MG63 (cell line): ENCODE results near the gene CHI3L1. TPM values are rescaled to one million over a fixed set of nuclear protein-coding genes. Genes with fewer than 3 reads are reported as not detected.

Source experiments
- DNase-seq: peaks from one replicate; pipeline ENCODE4 v3.0.0-alpha.2; 2020
- H3K27me3 ChIP-seq: fragments of 250-450 bp; sonication (Bioruptor Pico); 2 replicates; pipeline ENCODE4 v1.5.1; 2020; ENCODE audit warnings: mild to moderate bottlenecking, moderate library complexity
- H3K36me3 ChIP-seq: fragments of 250-450 bp; sonication (Bioruptor Pico); 2 replicates; pipeline ENCODE4 v1.5.1; 2020; ENCODE audit warnings: mild to moderate bottlenecking, moderate library complexity
- H3K4me3 ChIP-seq: fragments of 250-450 bp; sonication (Bioruptor Pico); 2 replicates; pipeline ENCODE4 v1.5.1; 2020; ENCODE audit warnings: mild to moderate bottlenecking, moderate library complexity
- H3K9me3 ChIP-seq: fragments of 250-450 bp; sonication (Bioruptor Pico); 2 replicates; pipeline ENCODE4 v1.5.1; 2020; ENCODE audit warnings: mild to moderate bottlenecking, moderate library complexity
- total RNA-seq: library from RNA; depleted of rRNA; stranded (reverse); fragments of >200 nt; shearing (Covaris generic); gene quantifications from 2 replicates; pipeline ENCODE4 v1.2.3, GENCODE V29; 2014; ENCODE audit warnings: low replicate concordance

Gene CHI3L1
- total RNA-seq, 1 experiment from 2014 or later, result 3.5 TPM

DNA sequence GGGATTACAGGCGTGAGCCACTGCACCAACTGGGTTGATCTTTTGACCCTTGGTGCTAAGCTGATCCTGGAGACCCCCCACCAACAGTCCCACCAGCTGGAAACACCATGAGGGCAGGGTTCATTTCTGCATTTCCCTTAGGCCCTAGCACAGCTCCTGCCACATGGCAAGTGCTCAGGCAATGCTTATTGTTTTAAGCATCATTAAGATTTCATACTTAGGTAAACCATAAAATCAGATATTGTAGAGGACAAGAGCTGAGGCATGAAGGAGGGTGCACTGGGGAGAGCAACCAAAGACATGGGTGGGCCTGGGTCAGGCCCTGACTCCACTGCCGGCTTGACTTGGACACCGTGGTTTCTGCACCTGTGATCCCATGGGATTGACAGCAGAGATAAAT lies 25.3 kb upstream of the CHI3L1 start:
- Histone ChIP-seq H3K9me3 (no peaks in the 10 kb centered on the region), H3K27me3 (no peaks in the 10 kb centered on the region), H3K36me3 (no peaks in the 10 kb centered on the region), H3K4me3 (no peak overlapping the region)
- DNase-seq, result no peak

DNA sequence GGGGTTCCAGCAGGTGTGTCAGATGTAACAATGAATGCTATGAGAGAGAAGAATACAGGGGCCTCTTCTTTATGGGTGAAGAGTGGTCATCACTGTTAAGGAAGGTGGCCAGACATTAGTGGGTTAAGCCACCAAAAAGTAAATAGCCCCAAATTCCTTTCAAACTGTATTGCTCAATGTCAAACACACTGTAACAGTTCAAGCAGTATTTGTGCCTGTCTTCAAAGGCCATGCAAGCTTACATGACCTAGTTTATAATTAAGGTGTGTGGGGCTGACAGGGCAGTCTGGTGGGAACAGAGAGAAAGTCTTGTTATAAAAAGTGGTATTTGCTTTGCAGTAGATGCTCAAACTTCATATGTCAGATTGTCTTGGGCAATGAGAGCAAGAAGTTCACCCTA lies 24.5 kb upstream of the CHI3L1 start:
- no peak for DNase-seq
- Histone ChIP-seq H3K9me3 (no peaks in the 10 kb centered on the region), H3K36me3 (no peaks in the 10 kb centered on the region)

DNA sequence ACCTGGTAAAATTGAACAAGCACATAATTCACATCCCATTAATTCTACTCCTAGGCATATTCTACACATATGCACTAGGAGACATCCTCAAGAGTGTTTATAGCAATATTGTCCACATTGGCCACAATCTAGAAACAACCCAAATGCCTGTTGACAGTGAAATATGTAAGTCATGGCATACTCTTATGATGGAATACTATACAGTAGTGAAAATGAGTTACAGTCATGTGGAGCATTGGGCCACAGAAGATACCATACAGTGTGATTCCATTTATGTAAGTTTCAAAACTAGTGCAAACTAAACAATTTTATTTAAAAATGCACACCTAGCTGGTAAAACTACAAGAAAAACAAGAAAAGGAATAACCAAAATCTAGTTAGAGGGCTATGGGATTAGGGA lies 23.8 kb upstream of the CHI3L1 start:
- Histone ChIP-seq H3K36me3 (no peaks in the 10 kb centered on the region), H3K4me3 (no peak overlapping the region), H3K9me3 (no peaks in the 10 kb centered on the region), H3K27me3 (no peaks in the 10 kb centered on the region)
- no peak for DNase-seq

More for the DNA sequence above, 24.5 kb upstream of the CHI3L1 start:
- Histone ChIP-seq H3K27me3 (no peaks in the 10 kb centered on the region), H3K4me3 (no peak overlapping the region)

DNA sequence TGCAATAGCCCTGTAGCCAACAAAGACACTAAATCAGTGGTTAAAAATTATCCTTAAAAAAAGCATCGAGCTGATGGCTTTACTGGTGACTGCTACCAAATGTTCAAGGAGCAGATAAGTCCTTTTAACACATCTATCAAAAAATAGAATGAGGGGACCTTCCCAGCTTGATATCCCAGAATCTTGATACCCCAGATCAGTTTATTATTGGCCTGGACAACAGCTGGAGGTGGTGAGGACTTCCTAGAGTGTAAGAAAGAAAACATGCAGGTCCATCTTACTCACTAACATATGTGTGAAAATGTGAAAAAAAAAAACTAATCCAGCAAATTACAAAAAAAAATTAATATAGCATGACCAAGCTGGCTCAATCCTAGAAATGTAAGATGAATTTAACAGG lies 21.7 kb upstream of the CHI3L1 start:
- Histone ChIP-seq H3K27me3 (no peaks in the 10 kb centered on the region), H3K36me3 (no peaks in the 10 kb centered on the region), H3K4me3 (no peak overlapping the region), H3K9me3 (no peaks in the 10 kb centered on the region)
- DNase-seq, result no peak

DNA sequence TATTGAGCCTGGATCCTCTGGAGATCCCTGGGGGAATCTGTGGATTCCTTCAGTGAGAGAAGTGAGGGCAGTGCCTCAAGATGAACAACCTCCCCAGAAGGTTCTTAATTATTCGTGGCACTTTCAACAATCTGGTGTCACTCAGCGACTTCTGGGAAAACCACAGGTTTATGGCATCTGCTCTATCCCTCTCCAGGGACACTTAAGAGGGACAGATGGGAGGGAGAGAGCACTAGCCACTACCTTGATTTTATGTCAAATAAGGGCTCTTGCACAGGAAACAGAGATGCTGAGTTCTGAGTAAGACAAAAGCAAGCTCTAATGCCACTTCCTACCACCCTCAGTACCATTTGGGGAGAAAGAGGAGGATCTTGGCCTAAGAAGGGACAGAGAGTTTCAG lies 21.2 kb upstream of the CHI3L1 start:
- no peaks in the 10 kb centered on the region for H3K9me3 ChIP-seq
- no peaks in the 10 kb centered on the region for H3K36me3 ChIP-seq
- H3K4me3 ChIP-seq, result no peak overlapping the region
- H3K27me3 ChIP-seq, result no peaks in the 10 kb centered on the region
- no peak for DNase-seq

DNA sequence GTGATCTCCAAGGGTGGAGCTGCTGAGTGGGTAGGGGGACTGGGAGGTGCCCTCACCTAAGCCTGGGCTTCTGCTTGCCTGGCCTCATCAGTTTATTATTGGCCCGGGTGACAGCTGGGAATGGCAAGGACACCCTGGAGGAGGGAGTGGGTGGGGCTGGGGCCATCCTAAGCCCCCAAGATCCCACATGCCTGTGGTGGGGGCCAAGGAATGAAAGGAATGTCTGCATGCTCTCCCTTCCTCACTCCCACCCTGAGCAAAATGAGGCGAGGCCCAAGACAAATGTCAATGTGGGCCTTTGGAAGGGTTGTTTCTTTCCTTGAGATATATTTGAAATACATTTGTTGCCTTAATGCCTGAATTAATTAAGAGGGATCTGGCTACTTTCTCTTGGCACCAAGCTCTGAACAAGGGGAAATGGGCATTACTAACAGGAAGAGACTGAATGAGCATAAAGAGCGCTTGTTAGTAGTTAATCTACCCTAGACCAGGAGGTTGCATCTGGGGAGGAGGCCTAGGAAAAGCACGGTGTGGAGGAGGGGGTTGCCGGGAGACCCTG lies 19.7 kb upstream of the CHI3L1 start:
- no peak for DNase-seq
- H3K4me3 ChIP-seq, result no peak overlapping the region
- H3K9me3 ChIP-seq, result no peaks in the 10 kb centered on the region
- no peaks in the 10 kb centered on the region for H3K27me3 ChIP-seq
- no peaks in the 10 kb centered on the region for H3K36me3 ChIP-seq

DNA sequence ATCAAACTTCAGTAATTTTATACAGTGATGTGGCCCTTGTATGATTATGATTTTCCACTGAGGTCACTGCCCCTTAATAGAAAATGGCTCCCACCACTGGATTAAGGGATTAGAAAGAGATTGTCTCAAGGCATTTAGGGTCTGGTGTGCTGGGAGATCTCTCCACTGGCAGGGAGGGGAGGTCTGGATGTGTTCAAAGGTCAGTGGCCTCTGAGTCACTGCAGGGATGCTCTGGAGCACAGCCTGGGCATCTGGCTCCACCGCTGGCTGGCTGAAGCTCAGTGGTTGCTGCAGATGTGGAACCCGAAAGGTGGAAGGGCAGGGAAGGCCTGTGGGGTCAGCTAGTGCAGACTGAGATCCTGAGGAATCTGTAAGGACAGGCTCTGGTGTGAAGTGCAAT lies 18.3 kb upstream of the CHI3L1 start:
- no peak overlapping the region for H3K4me3 ChIP-seq
- H3K27me3 ChIP-seq, result no peaks in the 10 kb centered on the region
- H3K36me3 ChIP-seq, result no peaks in the 10 kb centered on the region
- DNase-seq, result peak; percentile 82
- H3K9me3 ChIP-seq, result no peaks in the 10 kb centered on the region

DNA sequence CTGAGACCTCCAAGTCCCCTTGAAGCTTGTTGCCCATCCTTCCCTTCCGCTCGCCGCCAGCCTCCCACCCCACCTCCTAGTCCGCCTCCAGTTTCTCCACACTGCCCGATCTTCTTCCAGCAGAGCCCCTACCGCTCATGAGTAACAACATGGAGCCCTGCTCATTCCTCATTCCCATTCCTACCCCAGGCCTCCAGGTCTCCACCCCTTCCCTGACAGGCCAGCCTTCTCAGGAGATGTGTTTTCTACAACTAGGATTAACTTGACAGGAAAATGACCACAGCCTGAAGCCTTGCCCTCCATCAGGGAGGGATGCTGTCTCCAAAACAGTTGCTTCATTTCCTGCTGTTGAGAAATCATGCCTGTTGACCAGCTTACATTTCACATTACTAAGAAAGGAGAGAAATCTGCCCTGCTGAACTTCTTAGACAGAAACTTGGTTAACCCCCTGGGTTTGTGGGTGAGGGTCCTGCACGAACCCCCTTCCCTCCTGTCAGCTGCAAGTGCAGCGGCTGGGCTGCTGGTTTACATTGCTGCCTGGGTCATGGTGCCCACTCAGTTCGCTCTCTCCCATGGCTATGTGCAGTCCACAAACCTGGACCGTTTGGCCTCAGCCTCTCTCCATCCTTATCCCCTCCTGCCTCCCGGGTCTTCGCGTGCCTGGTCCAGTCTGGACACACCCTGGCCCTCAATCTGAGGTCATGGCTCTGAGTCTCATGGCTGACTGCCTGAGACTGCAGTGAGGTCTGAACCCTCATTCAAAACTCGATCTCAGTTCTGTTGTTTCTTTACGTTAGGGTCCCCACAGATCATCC lies 16.1 kb upstream of the CHI3L1 start:
- no peaks in the 10 kb centered on the region for H3K36me3 ChIP-seq
- H3K4me3 ChIP-seq, result no peak overlapping the region
- no peaks in the 10 kb centered on the region for H3K9me3 ChIP-seq
- H3K27me3 ChIP-seq, result no peaks in the 10 kb centered on the region
- peak; percentile 89 for DNase-seq

DNA sequence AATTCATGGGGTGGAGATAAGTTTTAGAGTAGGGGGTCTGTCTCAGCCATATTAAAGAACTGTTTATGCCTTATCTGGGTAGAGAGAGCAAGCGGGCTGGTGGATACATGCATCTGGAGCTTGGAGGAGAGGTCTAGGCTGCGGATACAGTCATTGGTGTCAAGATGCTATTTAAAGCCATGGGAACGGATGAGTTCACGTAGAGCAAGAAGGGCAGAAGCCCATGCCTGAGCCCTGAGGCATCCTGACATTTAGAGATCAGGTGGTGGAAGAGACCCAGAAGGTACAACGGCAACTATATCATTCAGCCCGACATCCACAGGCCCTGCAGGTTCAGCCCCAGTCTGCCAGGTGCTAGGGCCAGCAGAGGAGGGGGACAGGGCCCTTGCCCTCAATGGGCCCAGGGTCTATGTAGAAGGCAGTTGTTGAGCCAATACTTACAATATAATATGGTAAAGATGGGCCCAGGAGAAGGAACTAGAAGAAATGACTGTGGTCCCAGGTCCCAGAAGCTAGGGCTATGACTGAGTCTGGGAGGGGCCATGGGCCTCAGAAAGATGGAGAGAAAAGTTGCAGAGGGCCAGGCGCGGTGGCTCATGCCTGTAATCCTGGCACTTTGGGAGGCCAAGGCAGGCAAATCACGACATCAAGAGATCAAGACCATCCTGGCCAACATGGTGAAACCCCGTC lies 15.2 kb upstream of the CHI3L1 start:
- DNase-seq, result no peak
- Histone ChIP-seq H3K36me3 (no peaks in the 10 kb centered on the region), H3K4me3 (no peak overlapping the region), H3K9me3 (no peaks in the 10 kb centered on the region), H3K27me3 (no peaks in the 10 kb centered on the region)

DNA sequence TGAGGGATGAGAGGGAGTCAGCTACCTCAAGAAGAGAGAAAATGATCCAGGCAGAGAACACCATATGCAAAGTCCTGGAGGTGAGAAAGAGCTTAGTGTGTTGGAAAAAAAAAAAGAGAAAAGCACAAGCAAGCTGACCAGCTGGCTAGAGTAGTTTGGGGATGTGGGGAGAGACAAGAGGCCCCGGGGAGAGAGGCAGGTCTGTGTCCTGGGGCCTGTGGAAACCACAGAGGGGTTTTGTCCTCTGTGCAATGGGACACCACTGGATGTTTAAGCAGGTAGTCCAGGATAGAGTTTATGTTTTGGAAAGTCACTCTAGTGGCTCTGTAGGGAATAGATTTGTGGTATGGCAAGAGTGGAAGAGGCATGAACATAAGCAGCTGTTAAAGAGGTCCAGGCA lies 14.4 kb upstream of the CHI3L1 start:
- Histone ChIP-seq H3K9me3 (no peaks in the 10 kb centered on the region), H3K36me3 (no peaks in the 10 kb centered on the region), H3K4me3 (no peak overlapping the region), H3K27me3 (no peaks in the 10 kb centered on the region)
- no peak for DNase-seq

DNA sequence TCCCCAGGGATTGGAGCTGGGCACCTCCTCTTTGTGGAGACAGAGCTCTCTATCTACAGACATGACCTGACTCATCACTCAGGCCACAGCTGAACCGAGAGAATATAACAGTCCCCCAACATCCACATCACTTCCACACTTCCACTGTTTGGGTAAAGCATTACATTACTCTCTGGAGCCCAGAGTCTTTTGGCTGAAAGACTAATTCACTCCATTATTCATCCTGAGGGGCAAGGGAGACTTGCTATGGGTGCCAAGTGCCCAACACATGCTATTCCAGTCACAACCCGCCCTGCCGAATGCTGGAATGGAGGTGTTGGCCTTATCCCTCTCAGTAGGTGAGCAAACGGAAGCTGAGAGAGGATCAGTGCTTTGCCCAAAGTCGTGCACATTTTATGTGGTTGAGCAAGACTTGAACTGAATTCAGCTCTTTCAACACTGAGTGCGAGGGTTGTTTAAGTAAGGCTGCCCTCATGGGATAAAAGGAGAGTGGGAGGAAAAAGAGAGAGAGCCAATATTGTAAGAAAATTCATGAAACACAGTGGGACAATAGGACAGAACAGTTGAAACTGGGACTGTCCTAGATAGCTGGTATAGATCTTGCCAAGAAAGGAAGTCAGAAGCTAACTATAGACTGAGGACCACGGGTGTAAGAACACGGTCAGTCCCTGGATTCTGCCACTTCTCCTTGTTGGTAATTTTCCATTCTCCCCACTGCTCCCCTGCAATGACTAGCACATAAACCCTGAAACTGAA lies 13.5 kb upstream of the CHI3L1 start:
- no peaks in the 10 kb centered on the region for H3K36me3 ChIP-seq
- no peaks in the 10 kb centered on the region for H3K27me3 ChIP-seq
- no peak overlapping the region for H3K4me3 ChIP-seq
- peak; percentile 97 for DNase-seq
- H3K9me3 ChIP-seq, result no peaks in the 10 kb centered on the region

DNA sequence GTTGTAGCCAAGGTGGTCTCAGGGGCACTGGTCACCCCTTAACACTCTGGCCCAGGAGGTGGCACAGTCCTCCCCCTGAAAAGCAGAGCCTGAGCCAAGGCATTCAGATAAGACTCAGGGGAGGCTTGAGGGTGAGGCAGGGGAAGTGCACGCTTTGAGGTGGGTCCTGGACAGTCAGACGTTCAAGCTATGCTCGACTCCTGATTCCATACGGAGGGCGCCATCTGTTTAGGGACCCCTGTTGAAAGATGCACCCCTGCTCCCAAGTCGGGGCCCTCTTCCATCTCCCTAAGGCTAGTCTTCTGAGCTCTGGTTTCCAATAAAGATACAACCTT lies 12.9 kb upstream of the CHI3L1 start:
- H3K4me3 ChIP-seq, result no peak overlapping the region
- H3K36me3 ChIP-seq, result no peaks in the 10 kb centered on the region
- no peaks in the 10 kb centered on the region for H3K27me3 ChIP-seq
- DNase-seq, result no peak
- no peaks in the 10 kb centered on the region for H3K9me3 ChIP-seq

DNA sequence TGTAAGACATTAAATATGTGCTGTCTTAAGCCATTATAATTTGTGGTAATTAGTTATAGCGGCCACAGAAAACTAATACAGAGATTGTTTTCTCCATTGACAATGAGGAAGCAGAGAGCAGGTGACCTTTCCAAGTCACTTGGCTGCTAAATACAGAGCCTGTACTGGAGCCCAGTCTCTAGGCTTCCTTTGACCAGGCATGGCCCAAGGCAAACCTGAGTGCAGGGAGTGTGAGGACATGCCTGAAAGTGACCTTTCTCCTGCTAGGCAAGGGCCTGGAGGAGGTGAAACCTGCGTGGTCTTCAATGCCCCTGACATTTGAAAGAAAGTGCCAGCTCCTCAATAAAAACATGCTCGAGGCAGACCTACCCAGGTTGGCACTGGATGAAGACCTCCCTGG lies 12.5 kb upstream of the CHI3L1 start:
- no peak for DNase-seq
- Histone ChIP-seq H3K9me3 (no peaks in the 10 kb centered on the region), H3K36me3 (no peaks in the 10 kb centered on the region), H3K4me3 (no peak overlapping the region), H3K27me3 (no peaks in the 10 kb centered on the region)

DNA sequence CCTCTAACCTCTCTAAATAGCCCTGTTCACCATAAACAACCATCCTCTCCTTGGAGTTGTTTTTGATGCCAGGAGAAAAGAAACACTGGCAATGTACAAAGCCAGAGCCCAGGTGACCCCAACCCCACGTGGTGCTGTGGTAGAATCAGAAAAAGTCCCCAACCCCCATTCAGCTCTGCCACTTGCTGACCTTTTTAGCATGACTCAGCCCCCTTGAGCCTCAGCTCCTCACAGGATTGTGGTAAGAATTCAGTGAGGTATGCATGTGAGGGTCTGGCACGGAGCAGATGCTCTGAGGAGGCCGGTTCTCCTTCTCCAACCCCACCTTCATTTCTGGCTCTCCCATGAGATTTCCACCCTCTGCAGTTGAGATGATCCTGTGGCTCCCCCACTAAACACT lies 11.1 kb upstream of the CHI3L1 start:
- H3K4me3 ChIP-seq, result no peak overlapping the region
- no peaks in the 10 kb centered on the region for H3K9me3 ChIP-seq
- H3K27me3 ChIP-seq, result no peaks in the 10 kb centered on the region
- peak; percentile 82 for DNase-seq
- H3K36me3 ChIP-seq, result no peaks in the 10 kb centered on the region

DNA sequence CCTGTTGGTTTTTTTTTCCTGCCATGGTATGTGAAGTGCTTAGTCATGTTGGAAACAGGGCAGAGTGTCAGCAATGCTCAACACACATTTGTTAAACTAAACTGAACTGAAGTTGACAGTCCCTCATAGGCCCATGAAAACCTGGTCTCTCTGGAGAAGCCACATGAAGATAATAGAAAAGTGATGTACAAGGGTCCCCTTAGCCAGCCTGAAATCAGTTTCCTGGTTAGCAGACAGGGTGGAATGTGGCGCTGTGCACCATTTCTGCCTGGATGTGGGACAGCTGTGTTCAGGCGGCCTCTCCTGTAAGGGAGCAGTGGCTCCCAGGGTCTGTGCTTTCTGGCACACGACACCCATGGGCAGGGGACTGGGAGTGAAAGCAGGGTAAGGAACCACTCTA lies 9.9 kb upstream of the CHI3L1 start:
- Histone ChIP-seq H3K36me3 (no peaks in the 10 kb centered on the region), H3K4me3 (no peak overlapping the region), H3K9me3 (no peaks in the 10 kb centered on the region), H3K27me3 (no peaks in the 10 kb centered on the region)
- DNase-seq, result no peak

DNA sequence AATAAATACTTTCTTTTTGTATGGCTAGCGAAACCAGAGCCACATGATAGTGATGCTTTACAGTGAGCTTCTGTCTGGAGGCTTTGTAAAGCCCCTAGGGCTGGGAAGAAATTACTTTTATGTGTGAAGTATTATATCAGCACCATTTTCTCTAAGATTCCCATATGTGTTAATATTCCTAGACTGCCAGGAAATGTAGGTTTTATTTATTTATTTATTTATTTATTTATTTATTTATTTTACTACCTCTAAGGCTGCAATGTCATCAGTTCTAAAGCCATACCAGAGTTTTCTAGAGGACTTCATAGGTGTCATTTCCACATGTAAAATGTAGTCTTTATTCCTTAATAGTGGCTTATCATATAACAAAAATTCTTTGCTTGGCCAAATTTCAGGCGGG lies 4.4 kb upstream of the CHI3L1 start:
- no peaks in the 10 kb centered on the region for H3K36me3 ChIP-seq
- DNase-seq, result no peak
- H3K4me3 ChIP-seq, result no peak overlapping the region
- H3K27me3 ChIP-seq, result no peaks in the 10 kb centered on the region
- no peaks in the 10 kb centered on the region for H3K9me3 ChIP-seq

DNA sequence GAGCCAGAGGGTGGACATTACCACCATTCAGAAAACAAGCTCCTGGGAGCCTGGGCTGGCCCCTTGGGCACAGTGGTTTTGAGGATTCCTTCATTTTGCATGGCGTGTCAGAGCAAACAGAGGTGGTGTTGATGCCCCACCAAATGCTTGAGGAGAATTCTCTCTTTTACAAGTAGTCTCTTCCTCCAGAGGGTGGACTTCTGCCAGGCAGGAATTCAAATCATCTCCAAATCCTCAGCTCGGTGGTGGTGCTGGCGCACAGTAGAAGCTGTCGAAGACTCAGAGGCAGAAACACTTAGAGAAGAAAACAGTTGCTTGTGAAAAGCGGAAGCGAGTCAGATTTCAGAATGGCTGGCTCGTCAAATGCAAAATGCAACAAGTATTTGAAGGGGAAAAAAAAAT lies 3.4 kb upstream of the CHI3L1 start:
- Histone ChIP-seq H3K9me3 (no peaks in the 10 kb centered on the region), H3K27me3 (no peaks in the 10 kb centered on the region), H3K4me3 (no peak overlapping the region), H3K36me3 (no peaks in the 10 kb centered on the region)
- DNase-seq, result peak; percentile 79
